ENCODE results near the gene MTHFD1L. TPM values are rescaled to one million over a fixed set of nuclear protein-coding genes. Genes with fewer than 3 reads are reported as not detected.

Gene MTHFD1L
- total RNA-seq, 2 donors from 2014 or later = 45.3 to 53.4 TPM

DNA sequence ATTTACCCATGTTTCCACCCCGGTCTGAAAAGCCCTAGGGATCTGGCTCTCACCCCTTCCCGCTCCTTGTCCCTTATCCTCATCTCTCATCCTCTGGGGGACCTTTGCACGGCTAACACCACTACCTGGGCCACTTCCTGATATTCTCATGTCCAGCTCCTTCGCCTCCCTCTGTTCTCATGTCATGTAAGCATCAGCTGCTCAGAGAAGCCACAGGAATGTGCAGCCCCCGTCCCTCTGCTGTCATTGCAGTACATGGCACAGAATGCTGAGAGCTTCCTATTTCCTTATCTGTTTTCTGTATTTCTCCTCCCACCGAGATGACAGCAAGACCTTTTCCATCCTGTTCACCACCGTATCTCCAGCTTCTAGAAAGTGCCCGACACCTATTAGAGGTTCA is 102.4 kb downstream of the MTHFD1L start:
- no peak for DNase-seq (ENCODE audit: low spot score)
- intact Hi-C loops (cut with DNase I) = no loop called here

DNA sequence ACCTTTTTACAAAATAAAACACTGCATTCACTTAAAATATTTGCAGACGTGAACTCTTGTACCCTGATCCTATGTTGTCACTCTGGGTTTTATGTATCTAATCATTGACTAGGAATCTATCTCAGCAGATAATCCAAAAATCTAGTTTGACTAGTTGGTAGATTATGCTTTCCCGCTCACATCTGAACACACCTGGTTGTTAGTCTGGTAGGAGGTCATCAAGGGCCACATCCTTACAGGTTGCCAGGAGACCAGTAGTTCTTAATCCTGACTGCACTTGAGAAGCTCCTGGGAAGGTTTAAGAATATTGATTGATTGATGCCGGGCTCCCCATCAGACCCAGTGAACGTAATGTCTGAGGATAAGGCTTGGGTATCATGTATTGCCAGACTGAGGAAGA is 104.4 kb downstream of the MTHFD1L start:
- DNase-seq (ENCODE audit: low spot score) = no peak
- intact Hi-C loops (cut with DNase I) = no loop called here

DNA sequence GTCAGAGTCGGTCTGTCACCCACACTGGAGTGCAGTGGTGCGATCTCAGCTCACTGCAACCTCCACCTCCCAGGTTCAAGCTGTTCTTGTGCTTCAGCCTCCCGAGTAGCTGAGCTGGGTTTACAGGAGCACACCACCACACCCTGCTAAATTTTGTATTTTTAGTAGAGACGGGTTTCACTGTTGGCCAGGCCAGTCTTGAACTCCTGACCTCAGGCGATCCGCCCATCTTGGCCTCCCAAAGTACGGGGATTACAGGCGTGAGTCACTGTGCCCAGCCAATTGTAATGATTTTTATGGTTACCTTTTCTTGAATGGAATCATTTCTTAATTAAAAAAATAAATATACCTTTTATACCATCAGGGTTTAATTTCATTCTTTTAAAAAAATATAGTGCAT is 105.7 kb downstream of the MTHFD1L start:
- DNase-seq (ENCODE audit: low spot score) = no peak
- intact Hi-C loops (cut with DNase I) = no loop called here

DNA sequence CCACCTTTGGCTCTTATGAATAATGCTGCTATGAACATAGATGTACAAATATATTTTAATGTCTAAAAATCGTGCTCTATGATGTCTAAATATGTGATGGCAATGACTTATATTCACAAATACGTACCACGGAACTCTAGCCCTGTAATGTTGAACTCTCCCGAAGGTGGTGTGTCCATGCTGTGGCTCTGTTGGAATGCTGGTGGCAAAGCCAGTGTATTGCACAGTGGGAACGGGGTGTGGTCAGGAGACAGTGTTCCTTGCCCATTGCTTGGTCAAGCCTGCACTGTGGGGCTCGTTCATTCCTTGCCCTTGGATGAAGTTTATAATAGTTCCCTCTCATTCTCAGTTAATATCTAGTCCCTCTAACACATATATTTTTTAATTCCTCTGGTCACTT is 109.6 kb downstream of the MTHFD1L start:
- intact Hi-C loops (cut with DNase I) = no loop called here
- DNase-seq (ENCODE audit: low spot score) = no peak

DNA sequence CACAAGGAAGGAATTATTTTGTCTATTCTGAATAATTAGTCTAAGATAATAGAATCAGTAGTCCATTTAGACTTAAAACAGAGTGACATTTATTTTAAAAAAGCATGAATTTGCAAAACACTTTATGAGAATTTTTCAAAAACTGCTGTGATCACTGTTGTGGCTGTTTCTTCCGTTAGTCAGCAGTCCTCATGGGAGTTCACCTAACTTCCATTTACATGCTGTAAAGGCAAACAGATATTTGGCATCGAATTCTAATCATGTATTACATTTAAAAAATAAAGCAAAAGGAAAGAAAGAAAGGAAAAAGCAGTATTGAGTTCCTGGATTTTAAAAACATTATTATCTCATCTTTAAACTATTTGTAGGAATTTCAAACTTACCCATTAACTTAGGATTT is 111.8 kb downstream of the MTHFD1L start:
- DNase-seq (ENCODE audit: low spot score) = no peak
- intact Hi-C loops (cut with DNase I) = no loop called here

DNA sequence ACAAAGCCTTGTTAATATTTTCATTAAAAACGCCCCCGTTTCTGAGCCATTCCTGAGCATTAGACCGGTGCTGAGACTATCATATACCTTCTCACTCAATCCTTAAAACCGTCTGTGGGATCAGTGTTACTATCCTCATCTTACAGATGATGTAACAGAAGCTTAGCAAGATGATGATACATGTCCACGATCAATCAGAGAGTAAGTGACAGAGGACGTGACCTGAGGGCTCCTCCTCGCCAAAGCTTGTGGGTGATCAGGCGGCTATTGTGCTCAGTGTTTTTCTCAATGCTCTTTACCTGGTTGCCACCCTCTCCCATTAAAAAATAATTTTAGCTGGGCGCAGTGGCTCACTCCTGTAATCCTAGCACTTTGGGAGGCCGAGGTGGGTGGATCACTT is 113.1 kb downstream of the MTHFD1L start:
- DNase-seq (ENCODE audit: low spot score) = no peak
- intact Hi-C loops (cut with DNase I) = no loop called here

DNA sequence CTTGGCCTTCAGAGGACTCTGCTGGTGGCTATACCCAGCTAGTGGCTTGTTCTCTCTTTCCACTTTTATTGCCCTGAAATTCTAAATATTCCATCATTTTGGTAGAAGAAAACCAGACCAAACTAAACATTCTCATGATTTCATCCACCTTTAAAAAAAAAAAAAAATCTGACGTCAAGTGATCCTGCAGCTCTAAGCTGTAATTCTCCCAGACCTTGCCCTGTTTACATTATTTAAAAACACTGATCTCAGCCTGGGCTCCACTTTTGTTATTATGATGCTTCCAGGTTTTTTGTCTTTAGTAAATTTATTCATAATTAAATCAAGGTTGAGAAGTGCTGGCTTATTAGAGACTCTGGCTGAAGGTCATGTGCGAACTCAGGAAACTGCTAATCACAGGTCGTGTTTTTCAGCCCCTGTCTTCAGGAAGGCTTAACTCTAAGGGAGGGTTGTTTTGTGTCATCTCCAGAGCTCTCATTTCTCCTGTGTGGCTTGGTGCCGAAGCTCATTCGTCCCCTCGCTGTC is 114.4 kb downstream of the MTHFD1L start:
- no peak for DNase-seq (ENCODE audit: low spot score)
- intact Hi-C loops (cut with DNase I) = no loop called here

DNA sequence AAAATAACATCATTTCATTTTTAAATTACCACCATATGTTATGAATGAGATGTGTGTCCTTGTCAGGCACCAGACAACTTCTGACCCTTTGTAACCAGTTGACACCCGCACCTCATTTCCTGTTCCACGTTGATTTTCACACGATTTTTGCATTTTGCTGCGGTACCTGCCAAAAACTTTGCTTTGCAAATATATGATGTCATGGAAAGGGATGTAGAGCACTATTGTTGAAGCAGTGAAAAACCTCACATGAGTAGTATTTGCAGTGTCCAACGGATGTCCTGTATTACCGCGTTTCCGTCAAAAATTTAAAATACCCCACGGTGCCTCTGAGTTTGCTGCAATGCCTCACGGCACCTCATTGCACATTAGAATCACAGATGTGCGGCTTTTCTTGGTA is 115.6 kb downstream of the MTHFD1L start:
- intact Hi-C loops (cut with DNase I) = no loop called here

DNA sequence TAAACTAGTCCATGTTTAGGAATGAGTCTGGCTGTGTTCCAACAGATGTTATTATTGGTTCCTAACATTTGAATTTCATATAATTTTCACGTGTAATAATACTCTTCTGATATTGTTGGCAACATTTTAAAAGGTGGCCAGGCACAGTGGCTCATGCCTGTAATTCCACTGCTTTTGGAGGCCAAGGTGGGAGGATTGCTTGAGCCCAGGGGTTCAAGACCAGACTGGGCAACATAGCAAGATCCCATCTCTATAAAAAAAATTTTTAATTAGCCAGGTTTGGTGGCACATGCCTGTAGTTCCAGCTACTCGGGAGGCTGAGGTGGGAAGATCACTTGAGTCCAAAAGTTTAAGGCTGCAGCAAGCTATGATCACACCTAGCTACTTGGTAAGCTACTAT is 116.2 kb downstream of the MTHFD1L start:
- intact Hi-C loops (cut with DNase I) = no loop called here
- DNase-seq (ENCODE audit: low spot score) = no peak

More for the DNA sequence above, 115.6 kb downstream of the MTHFD1L start:
- no peak for DNase-seq (ENCODE audit: low spot score)

DNA sequence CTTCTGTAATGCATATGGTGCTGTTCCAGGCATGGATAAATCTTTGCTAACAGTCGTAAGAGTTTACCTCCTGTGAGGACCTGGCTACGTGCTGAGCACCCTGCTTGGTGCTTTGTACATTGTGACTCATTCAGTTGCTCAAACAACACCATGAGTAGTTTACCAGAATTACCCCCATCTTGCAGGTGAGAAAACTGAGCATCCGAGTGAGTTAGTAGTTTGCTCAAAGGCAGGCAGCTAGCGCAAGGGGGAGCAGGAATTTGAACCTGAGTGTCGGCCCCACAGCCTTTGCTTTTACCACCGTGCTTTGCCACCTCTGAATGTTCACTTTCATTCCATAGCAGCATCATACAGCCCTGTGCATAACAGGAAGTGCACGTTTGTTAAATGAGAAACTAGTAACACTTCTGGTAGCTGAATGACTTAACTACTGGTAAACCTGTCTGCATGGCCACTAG is 121.9 kb downstream of the MTHFD1L start:
- DNase-seq (ENCODE audit: low spot score) = no peak
- intact Hi-C loops (cut with DNase I) = no loop called here

DNA sequence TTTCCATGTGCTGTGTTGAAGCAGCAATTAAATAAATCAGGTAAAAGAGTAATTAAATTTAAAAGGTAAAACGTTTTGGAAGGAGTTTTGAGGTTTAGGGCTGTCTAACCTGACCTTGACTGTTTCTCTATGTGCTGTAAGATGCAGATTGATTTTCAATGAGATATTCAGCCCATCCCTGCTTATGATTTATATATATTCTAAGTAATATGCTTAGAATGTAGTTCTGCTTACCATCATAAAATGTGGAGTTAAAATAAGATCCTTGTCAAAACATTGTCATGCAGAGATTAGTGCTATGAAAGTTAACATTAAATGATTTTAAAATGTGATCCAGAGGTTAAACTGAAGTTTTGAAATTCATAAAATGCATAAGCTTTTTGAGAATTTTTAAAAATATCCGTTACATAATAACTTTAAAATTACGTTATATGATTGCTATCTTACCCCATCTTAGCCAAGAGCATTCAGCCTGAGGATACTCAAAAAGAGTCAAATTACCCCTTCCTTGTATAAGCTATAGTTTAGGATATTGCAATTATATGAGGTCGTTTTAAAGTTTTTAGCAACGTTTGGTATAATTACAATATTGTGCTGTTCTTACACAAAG is 122.5 kb downstream of the MTHFD1L start:
- intact Hi-C loops (cut with DNase I) = no loop called here

DNA sequence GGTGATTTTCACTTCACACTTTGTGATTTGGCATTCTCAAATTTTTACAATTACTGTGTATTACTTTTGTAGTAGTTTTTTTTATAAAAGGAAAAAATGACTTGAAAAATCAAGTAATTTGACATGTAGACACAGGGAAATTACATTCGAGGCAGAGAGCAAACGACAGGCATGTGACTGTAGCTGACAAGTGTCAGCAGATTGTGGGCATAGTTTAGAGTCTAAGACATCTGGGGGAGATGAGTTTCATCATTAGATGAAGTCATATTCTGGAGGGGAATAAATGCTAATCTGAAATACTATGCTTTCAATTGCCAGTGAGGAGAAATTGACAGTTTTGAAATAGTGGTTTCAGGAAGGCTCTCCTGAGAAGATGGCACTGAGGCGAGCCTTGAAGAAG is 126.0 kb downstream of the MTHFD1L start:
- no peak for DNase-seq (ENCODE audit: low spot score)
- intact Hi-C loops (cut with DNase I) = no loop called here

More for the DNA sequence above, 122.5 kb downstream of the MTHFD1L start:
- no peak for DNase-seq (ENCODE audit: low spot score)

DNA sequence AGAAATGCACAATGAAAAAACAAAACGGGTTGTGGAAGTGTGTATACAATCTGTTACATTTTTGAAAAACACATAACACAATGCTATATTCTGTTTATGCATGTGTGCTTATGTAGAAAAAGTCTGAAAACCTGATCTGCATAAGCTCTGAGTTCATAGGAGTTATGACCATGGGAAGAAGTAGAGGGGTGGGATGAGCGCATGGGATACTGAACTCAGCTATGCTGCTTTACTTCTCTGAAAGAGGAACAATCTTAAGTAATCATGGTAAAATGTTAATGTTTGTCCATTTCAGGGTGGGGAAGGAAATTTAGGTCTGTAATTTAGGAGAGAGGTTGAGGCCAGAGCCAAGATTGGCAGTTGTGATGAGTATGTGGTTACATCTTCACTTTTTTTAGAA is 126.8 kb downstream of the MTHFD1L start:
- intact Hi-C loops (cut with DNase I) = no loop called here
- no peak for DNase-seq (ENCODE audit: low spot score)

DNA sequence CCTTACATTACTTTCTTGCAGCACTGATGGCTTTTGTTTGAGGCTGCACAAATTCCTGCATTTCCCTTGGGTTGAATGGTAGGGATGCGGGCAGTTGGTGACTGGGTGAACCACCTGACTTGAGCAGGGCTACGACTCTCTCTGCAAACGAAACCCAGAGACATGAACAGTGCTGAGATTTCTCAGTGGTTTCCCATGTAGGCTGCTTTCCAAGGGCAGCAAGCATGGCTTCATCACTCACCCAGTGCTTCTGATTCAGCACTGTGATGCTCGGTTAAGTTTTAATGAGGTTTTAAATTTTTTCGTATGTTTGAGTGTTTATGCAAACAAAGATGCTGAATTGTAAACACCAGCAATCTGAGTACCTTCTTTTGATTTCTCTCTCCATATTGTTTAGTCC is 127.2 kb downstream of the MTHFD1L start:
- intact Hi-C loops (cut with DNase I) = no loop called here
- DNase-seq (ENCODE audit: low spot score) = no peak

DNA sequence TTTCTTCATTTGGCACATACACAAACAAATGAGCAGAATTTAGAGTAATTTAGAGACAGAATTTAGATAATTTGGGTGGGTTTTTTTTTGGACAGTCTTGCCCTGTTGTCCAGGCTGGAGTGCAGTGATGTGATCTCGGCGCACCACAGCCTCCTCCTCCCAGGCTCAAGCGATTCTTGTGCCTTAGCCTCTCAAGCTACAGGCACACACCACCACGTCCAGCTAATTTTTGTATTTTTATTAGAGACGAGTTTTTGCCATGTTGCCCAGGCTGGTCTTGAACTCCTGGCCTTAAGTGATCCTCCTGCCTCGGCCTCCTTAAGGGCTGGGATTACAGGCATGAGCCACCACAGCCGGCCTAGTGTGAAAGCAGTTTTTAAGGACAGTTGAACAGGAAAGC is 127.8 kb downstream of the MTHFD1L start:
- intact Hi-C loops (cut with DNase I) = no loop called here
- no peak for DNase-seq (ENCODE audit: low spot score)

DNA sequence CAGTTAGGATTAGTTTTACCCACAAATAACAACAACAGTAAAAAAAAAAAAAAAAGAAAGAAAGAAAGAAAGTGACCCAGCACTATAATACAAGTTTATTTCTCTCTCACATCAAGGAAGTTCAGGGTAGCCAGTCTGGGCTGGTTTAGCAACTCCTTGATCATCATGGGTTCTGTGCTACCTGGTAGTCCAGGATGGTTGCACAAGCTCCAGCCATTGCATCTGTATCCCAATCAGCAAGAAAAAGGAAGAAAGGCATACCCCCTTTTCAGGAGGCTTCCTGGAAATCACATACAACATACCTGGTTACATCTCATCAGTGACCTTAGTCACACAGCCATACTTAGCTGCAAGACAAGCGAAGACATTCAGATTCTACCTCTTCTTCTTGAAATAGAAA is 128.5 kb downstream of the MTHFD1L start:
- DNase-seq (ENCODE audit: low spot score) = no peak
- intact Hi-C loops (cut with DNase I) = no loop called here

DNA sequence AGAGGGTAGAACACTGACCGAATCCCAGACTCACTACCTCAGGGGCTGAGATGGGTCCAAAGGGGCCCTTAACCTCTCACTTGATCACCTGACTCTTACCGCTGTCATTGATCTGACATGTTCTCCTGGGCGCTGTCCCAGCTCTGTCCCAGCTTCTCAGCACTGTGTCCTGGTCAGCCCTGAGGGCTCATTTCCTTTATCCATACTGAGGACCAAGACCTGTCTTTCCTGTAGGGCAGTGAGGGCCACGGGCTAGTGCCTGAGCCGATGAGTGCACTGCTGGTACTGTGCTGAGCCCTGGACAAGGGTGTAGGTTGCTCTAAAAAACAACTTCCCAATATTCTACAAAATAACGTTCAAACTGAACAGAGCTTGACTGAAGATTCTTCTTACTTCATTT is 131.5 kb downstream of the MTHFD1L start:
- intact Hi-C loops (cut with DNase I) = no loop called here
- DNase-seq (ENCODE audit: low spot score) = no peak

DNA sequence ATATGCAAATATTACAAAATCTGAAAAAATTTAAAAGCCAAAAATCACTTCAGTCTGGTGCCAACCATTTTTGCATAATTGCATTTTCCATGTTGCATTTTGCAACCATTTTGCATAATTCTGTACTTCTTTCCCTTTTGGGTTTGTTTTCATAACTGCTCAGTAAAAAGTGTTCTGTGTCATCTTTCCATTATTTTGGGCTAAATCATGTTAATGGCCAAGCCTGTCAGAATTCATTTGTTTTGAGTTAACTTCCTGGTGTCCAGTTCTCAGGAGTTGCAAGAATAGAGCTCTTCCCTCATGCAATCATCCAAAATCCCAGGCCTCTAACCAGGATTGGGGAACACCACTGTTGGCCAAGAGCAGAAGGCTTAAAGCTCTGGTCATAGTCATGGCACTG is 133.6 kb downstream of the MTHFD1L start:
- no peak for DNase-seq (ENCODE audit: low spot score)
- intact Hi-C loops (cut with DNase I) = no loop called here

DNA sequence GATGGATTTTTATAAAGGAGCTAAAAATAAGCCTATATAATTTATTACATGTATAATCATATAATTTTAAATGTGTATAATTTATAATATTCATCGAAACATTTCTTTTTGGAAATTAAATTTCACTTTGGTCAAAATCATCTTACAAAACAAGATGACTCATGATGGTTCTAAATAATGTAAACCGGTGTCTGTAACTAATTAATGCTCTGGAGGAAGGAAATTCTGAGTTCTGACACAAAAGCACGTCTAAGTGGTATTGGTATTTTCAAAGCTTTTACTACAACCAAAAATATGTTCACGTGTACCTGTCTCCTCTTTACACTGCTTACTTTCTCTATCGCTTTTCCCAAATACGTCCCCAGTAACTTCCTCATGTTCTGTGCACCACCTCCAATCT is 134.1 kb downstream of the MTHFD1L start:
- DNase-seq (ENCODE audit: low spot score) = no peak
- intact Hi-C loops (cut with DNase I) = no loop called here

DNA sequence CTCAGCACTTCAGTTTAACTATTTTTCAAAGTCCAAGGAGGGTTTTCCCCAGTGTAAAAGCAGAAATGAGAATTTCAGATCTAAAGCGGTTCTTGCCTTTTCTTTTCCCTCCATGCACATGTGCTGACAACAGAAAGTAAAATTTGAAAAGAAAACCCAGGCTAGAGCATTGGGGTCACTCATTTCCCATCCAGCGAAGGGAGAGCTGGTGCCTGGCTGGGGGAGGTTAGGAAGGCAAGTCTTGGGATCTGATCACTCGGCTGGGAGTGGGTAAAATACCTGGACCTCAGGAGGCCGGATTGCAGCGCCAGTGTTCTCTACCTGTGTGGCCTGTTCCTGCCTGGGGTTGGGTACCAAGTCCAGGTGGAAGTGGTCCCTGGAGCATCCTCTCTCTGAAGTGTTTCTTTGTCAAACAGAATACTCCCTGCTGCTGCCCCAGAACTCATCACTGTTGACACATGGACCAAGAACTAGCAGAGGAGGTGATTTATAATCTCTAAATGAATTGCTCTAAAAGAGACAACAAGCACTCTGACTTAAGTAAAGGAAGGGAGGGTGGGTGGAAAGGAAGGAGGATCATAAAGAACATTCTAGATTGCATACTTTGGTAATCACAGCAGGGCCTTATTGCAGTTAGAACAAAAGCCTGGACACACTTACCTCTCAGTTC is 136.0 kb downstream of the MTHFD1L start:
- intact Hi-C loops (cut with DNase I) = loop anchor here (10.0 kb wide), 2 partner anchors 97 to 107 kb away; no protein-coding TSS in a partner anchor
- DNase-seq (ENCODE audit: low spot score) = no peak

DNA sequence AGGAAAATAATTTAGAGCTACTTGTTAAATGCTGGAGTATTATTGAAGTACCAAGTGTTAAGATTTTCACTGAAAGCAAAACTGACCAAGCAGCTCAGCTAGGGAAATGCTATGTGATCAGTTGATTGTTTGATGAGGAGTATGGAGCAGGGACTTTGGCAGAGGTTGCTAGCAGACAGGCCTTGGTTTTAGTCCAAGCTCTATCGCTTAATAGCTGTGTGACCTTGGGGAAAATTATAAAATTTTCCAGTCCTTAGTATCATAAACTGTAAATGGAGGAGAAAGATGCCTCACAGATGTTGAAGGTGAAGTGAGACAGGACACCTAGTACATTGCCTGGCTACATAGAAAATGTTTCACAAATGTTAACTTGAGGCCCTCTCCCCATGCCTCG is 136.6 kb downstream of the MTHFD1L start:
- DNase-seq (ENCODE audit: low spot score) = no peak
- intact Hi-C loops (cut with DNase I) = loop anchor here (10.0 kb wide), 2 partner anchors 97 to 107 kb away; no protein-coding TSS in a partner anchor

All from posterior vena cava (tissue), 2 donors.